GM12872 (cell line): ENCODE data around the gene FTO.

Experiments used
- CTCF ChIP-seq: IDR thresholded peaks from 3 replicates; pipeline ENCODE4 v1.5.1; 2011; ENCODE audit warnings: low read depth, mild to moderate bottlenecking, low read length, moderate library complexity; ENCODE audit not compliant: insufficient read depth

FTO gene

GRCh38 chr16:53779186-53779585 lies 75.2 kb downstream of the FTO start:
- no peak for TF ChIP-seq CTCF

- TF ChIP-seq CTCF: no peak
These were observed 76.1 kb downstream of the FTO start for GRCh38 chr16:53780051-53780450.

- TF ChIP-seq CTCF: no peak
These were observed 77.2 kb downstream of the FTO start for GRCh38 chr16:53781023-53781605.

GRCh38 chr16:53782148-53782547 lies 78.2 kb downstream of the FTO start:
- no peak for TF ChIP-seq CTCF

GRCh38 chr16:53784291-53784690 lies 80.3 kb downstream of the FTO start:
- TF ChIP-seq CTCF: no peak

GRCh38 chr16:53785044-53785443 lies 81.1 kb downstream of the FTO start:
- TF ChIP-seq CTCF: no peak

- no peak for TF ChIP-seq CTCF
These were observed 82.0 kb downstream of the FTO start for GRCh38 chr16:53785916-53786315.

- TF ChIP-seq CTCF: no peak
These were observed 83.5 kb downstream of the FTO start for GRCh38 chr16:53787423-53787822.
